T-helper 9 cell (primary cell): ENCODE results near the gene NPSR1.
"Not testable (repeated sequence)": the region's sequence is repeated elsewhere in the genome, so short reads cannot be mapped to it uniquely, and the experiment has no call there.

ENCODE experiments used
- DNase-seq: peaks from one replicate; pipeline ENCODE4 v3.0.0-alpha.2; 2020

The NPSR1 gene

DNA sequence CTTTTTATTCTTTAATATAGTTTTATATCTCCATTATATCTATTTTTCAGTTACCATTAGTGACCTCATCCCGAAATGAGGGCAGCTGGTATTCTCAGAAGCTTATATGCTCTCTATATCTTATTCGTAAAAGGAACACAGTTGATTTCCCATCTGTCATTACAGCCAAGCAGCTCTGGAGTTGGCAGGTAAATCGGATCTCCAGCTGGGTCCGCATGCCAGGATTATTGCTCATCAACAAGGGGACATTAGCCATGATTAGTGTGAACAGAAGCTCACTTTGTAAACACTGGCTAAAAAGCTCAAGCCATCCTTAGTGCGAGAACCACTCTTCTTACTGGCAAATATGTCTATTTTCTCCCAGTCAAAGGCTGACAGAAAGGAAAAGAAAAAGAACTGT is 180.3 kb downstream of the NPSR1 start:
- DNase-seq = no peak

GRCh38 chr7:34839645-34840044 is 181.6 kb downstream of the NPSR1 start:
- DNase-seq = no peak

GRCh38 chr7:34840176-34840785 is 182.3 kb downstream of the NPSR1 start:
- DNase-seq = no peak

GRCh38 chr7:34841326-34841725 is 183.3 kb downstream of the NPSR1 start:
- DNase-seq = no peak

GRCh38 chr7:34842782-34843181 is 184.8 kb downstream of the NPSR1 start:
- DNase-seq = no peak

- no peak for DNase-seq
These were observed 186.4 kb downstream of the NPSR1 start for GRCh38 chr7:34844406-34844805.

DNA sequence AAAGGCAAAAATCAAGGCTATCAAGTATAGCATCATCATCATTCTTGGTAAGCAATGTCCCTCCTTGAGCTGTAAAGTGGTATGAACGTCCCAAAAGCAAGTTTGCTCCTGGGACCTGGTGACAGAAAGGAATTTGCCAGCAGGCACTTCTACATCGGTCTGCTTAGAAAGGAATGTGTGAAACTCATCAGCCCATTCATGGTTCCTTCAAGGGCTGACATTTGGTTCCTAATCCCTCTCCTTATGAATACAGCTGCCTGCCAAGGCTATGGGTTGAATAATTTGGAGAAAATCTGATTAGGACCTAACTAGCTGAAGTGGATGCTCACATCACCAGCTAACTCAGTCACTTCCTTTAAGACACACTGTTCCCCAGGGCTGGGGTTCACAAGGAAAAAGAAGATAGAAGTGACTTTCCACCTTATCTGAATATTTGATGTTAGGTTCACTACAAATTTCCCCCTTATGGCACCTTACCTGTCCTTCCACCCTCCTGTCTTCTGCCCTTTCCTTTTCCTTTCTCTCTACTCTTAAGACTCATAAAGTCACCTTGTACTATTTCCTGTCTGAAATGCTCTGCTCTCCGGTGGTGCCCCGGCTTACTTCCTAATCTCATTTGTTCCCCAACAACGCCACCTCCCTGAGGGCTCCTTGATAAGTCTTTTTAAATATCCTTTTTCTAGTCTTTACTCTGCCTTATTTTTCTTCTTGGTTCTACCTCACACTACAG is 187.1 kb downstream of the NPSR1 start:
- DNase-seq = no peak

DNA sequence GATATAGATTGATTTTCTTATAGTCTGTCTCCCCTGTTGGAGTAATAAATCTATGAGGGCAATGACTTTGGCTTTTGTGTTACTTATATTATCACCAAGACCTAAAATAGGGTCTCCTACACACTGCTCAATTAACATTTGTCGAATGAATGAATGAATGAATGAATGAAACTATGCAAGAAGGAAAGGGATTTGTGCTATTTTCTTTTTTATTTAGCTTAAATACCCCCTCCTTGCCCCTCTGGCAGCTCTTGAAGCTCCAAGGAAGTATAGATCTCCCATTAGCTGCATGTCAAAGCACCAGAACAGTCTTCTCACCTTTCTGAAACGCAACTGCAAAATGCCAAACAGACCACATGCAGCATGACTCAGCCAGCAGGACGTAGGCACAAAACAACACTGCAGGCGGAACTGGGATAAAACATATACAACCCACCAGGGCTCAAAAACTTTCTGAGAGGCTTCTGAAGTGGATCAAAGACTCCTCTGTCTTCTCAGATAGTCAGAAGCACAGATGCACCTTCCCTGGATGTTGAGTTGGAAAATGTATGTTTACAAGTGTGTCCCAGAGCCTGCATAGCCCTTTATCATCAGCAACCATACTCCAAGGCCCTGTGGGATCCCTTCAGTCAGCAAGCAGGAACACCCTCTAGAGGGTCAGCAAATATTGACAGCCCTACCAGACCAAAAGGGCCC is 187.8 kb downstream of the NPSR1 start:
- no peak for DNase-seq

GRCh38 chr7:34846976-34847375 is 189.0 kb downstream of the NPSR1 start:
- no peak for DNase-seq

GRCh38 chr7:34848670-34849069 is 190.7 kb downstream of the NPSR1 start:
- DNase-seq = no peak

GRCh38 chr7:34849163-34849960 is 191.3 kb downstream of the NPSR1 start:
- no peak for DNase-seq

GRCh38 chr7:34849986-34850385 is 192.0 kb downstream of the NPSR1 start:
- no peak for DNase-seq

DNA sequence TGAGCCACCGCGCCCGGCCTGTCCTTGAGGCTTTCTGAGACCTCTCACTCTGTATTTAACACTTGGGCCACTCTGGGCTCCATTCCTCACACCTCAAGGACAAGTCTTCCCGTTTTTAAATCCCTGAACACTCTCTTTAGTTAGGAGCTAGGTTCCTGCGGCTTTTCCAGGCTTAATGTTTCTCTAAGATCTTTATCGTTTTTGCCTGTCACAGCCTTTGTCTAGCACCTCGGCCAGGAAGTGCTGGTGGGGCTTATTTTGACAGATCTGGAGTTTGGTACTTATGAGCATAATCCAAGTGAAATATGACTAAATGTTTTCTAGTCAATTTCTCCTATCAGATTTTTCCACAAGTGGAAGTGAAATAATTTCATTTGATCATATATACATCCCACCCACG is 192.7 kb downstream of the NPSR1 start:
- DNase-seq = no peak

DNA sequence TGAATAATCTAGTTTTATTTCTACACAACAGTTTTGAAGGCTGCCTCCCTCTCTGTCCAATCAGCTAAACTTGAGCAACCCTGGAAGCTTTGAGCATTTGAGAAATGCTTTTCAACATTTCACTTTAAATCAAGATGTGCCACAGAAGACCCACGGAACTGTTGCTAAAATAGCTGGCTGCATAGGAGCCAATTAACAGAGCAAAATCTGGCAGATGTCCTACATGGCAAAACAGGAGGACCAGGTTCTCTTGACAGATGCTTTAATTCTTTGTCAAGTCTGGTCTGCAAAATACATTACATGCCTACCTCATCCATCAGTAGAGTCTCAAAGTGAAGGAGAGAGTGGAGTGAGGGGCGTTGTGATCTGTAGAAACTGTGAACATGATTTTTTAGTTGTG is 193.4 kb downstream of the NPSR1 start:
- DNase-seq = no peak

DNA sequence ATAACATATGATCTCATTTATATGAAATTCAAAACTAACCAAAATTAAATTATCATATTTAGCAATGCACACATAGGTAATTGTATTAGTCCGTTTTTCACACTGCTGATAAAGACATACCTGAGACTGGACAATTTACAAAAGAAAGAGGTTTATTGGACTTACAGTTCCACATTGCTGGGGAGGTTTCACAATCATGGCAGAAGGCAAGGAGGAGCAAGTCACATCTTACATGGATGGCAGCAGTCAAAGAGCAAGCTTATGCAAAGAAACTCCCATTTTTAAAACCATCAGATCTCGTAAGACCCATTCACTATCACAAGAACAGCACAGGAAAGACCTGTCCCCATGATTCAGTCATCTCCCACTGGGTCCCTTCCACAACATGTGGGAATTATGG is 200.4 kb downstream of the NPSR1 start:
- not testable (repeated sequence) for DNase-seq

DNA sequence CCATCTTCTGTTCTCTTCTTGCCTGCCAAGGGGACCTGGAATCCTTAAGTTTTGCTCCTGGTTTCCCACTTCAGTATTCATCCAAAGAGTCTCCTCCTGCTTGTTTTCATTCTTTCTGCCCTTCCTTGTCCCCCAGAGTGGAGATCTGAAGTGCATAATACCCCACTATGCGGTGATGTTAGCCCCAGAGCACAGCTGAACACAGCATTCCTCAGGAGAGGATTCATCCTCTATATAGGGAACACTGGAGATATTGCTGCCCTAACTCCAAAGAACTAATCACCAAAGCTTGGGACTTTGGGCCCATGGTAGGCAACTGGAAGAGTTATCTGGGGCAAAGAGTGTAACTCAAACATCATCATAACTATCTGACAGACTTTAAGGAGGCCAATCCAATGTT is 201.3 kb downstream of the NPSR1 start:
- not testable (repeated sequence) for DNase-seq

DNA sequence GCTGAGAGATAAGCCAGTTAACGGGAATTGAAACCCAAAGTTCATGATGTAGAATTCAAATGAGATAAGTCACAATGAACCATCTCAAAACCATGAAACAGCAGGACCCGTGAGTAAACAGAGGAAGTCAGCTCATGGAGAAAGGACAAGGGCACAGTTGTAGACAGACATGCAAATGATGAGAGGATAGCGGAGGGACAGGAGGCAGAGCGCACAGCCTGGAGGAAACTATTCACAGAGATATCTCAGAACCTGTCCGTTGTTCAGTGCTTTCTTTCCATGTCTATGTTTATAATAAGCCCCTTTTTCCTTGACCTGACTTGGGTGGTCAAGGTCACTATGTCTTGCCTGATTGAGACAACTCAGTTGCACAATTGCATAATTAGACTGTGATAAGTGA is 208.2 kb downstream of the NPSR1 start:
- not testable (repeated sequence) for DNase-seq

- not testable (repeated sequence) for DNase-seq
These were observed 209.3 kb downstream of the NPSR1 start for GRCh38 chr7:34867341-34867740.

- DNase-seq = not testable (repeated sequence)
These were observed 210.6 kb downstream of the NPSR1 start for GRCh38 chr7:34868602-34869001.

- DNase-seq = no peak
These were observed 211.0 kb downstream of the NPSR1 start for GRCh38 chr7:34869057-34869456.

GRCh38 chr7:34870041-34870440 is 212.0 kb downstream of the NPSR1 start:
- not testable (repeated sequence) for DNase-seq

DNA sequence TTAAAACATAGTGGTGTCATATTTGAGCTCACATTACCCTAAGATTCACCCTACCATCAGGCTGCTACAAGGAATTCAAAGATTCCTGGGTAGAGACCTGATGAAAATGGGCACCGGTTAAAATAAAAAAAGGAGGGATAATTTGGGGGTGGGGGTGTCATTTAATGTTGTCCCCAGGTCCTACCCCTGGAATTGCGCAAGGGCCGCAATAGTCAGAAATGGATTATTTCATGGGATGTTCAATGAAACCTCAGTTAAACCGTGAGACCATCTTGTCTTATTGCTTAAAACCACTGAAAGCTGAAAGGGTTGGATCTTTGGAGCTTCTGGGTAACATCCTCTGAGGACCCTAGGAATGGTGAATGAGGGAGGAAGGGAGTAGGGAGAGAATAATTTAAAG is 216.3 kb downstream of the NPSR1 start:
- DNase-seq = not testable (repeated sequence)

DNA sequence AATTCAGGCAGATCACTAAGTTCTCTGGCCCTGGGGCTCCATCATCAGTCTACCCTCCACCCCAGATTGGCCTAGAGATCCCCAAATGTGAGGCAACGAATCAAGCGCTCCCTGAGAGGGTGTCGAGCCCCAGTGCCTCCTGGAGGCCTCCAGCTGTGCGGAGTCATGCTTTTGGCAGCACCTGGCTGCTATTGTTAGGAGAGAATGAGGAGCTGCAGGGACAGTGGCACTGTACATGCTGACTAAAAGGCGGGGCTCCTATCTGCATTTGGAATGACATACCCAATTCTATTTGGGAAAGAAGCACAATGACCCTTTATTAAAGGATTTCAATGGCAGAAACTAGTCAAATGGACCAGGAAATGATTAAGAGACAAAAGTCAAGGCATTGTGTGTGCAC is 217.5 kb downstream of the NPSR1 start:
- DNase-seq = no peak
